ENCODE data around the gene CYTH4. TPM values are rescaled to one million over a fixed set of nuclear protein-coding genes. Genes with fewer than 3 reads are reported as not detected.

The CYTH4 gene
- total RNA-seq, 4 donors from 2014 or later: 3.8 to 12.2 (median 5.9) TPM

DNA sequence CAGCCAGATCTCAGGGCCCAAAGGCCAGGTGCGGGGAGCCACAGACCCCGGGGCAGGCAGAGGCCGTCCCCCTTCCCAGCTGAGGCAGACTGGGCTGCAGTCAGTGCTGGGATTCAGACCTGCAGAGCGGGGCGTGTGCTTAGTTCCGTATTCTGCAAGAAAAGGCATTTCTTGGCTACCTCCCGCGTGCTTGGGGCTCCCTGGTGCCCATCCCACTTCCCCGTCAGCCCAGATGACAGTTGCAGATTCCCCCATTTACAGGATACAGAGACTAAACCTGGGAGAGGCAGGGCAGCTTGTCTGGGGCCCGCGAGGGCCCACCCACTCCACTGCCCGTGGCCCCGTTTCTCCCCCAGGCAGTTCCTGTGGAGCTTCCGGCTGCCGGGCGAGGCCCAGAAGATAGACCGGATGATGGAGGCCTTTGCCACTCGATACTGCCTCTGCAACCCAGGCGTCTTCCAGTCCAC, 18.3 kb downstream of the CYTH4 start:
- Histone ChIP-seq H3K27ac (no peak overlapping the region), H3K4me1 (no peaks in the 10 kb centered on the region), H3K36me3 (no peaks in the 10 kb centered on the region), H3K27me3 (no peaks in the 10 kb centered on the region), H3K9me3 (no peaks in the 10 kb centered on the region), H3K4me3 (no peak overlapping the region)
- no peak for DNase-seq
- TF ChIP-seq POLR2A (IDR thresholded peaks at IDR 0.05): no peak
- TF ChIP-seq, protein P1, sequence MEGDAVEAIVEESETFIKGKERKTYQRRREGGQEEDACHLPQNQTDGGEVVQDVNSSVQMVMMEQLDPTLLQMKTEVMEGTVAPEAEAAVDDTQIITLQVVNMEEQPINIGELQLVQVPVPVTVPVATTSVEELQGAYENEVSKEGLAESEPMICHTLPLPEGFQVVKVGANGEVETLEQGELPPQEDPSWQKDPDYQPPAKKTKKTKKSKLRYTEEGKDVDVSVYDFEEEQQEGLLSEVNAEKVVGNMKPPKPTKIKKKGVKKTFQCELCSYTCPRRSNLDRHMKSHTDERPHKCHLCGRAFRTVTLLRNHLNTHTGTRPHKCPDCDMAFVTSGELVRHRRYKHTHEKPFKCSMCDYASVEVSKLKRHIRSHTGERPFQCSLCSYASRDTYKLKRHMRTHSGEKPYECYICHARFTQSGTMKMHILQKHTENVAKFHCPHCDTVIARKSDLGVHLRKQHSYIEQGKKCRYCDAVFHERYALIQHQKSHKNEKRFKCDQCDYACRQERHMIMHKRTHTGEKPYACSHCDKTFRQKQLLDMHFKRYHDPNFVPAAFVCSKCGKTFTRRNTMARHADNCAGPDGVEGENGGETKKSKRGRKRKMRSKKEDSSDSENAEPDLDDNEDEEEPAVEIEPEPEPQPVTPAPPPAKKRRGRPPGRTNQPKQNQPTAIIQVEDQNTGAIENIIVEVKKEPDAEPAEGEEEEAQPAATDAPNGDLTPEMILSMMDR (IDR thresholded peaks at IDR 0.05): no peak
- intact Hi-C loops (cut with DNase I; ENCODE audit: low total_unique reads): no loop called here

DNA sequence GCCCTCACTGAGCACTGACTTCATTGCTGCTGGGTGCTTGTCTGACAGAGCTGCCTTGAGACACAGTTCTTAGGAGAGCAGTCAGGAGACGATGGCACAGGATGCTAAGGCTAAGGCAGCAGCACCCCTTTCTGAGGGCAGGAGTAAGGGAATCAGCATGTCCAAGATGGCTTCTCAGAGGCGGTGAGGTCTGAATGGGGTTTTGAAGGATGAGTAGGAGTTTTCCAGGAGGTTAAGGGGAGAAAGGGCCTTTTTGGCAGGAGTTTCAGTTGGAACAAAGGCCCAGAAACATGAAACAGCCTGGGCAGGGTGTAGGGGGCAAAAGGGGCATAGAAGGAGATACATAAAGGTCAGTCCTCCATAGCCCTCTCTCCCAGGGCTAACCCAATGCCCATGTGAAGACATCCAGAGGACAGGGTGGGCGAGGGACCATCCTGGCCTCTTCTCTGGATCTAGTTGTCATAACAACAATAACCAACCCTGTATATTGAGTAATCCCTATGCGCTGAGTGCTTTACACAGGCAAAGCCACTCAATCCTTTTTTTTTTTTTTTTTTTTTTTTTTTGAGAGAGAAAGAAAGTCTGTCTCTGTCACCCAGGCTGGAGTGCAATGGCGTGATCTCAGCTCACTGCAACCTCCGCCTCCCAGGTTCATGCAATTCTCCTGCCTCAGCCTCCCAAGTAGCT, 19.0 kb downstream of the CYTH4 start:
- H3K36me3 ChIP-seq: no peaks in the 10 kb centered on the region
- H3K4me3 ChIP-seq: no peak overlapping the region
- H3K9me3 ChIP-seq: no peaks in the 10 kb centered on the region
- no peaks in the 10 kb centered on the region for H3K4me1 ChIP-seq
- intact Hi-C loops (cut with DNase I; ENCODE audit: low total_unique reads): no loop called here
- no peak for TF ChIP-seq POLR2A (IDR thresholded peaks at IDR 0.05)
- TF ChIP-seq, protein P1 (IDR thresholded peaks at IDR 0.05): no peak
- H3K27ac ChIP-seq: no peak overlapping the region
- DNase-seq: no peak
- H3K27me3 ChIP-seq: no peaks in the 10 kb centered on the region

DNA sequence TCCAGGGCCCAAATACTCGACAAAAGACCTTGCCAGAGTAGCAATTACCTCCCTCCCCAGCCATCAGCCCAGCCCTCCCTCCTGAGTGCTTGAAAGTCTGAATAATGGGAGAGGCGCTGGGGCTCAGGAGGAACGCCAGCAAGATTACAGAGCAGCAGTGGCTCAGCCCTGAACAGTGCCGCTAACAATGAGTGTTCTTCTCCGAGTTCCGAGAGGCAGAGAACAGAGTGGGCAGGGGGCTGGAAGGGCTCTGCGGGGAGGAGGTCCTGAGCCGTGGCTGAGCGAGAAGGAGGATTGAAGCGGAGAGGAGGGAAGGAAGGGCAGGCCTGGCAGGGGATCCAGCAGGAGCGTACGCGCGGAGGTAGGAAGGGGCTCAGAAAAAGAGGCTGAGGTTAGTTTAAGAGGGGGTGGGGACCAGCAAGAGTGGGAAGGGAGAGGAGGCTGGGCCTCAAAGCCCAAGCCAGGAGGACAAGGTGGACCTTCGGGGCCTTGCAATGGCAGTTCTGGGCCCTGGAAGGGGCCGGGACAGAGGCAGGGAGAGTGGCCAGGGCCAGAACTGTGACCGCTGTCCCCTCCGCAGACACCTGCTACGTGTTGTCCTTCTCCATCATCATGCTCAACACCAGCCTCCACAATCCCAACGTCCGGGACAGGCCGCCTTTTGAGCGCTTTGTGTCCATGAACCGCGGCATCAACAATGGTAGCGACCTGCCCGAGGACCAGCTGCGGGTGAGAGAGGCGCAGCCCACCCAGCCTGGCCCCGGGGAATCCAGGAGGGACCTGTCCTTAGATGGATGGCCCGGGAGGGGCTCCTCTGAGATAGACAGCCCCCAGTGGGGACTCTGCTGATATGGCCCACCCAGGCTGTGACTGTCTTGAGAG, 20.6 kb downstream of the CYTH4 start:
- H3K9me3 ChIP-seq: no peaks in the 10 kb centered on the region
- DNase-seq: no peak
- H3K4me1 ChIP-seq: peaks cover 0 to 8% of the 10 kb centered on the region in 2 donors
- no peaks in the 10 kb centered on the region for H3K36me3 ChIP-seq
- no peak for TF ChIP-seq POLR2A (IDR thresholded peaks at IDR 0.05)
- TF ChIP-seq, protein P1 (IDR thresholded peaks at IDR 0.05): no peak
- intact Hi-C loops (cut with DNase I; ENCODE audit: low total_unique reads): no loop called here
- no peak overlapping the region for H3K27ac ChIP-seq
- no peak overlapping the region for H3K4me3 ChIP-seq
- no peaks in the 10 kb centered on the region for H3K27me3 ChIP-seq

DNA sequence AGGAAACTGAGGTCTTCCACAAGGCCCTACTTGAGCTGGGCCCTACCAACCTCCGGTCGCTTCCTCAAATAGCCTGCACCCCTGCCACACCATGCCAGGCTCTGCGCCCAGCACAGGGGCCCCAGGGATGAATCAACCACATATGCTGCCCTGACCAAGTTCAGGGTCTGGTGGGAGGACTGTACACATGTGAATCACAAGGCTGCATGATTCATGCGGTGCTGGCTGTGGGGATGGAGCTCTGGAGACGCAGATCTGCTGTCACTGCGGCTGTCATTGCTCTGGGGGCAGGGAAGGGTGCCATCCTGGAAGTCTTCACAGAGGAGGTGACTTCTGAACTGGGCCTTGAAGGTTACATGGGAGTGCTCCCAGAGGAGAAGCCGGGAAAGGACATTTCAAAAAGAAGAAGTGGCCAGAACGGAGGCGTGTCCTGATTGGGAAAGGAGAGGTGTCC, 21.5 kb downstream of the CYTH4 start:
- intact Hi-C loops (cut with DNase I; ENCODE audit: low total_unique reads): no loop called here
- no peak overlapping the region for H3K4me3 ChIP-seq
- no peak for DNase-seq

More for the DNA sequence above, 21.5 kb downstream of the CYTH4 start:
- no peak for TF ChIP-seq POLR2A (IDR thresholded peaks at IDR 0.05)
- TF ChIP-seq, protein P1 (IDR thresholded peaks at IDR 0.05): no peak
- peaks cover 0 to 9% of the 10 kb centered on the region in 2 donors for H3K4me1 ChIP-seq
- H3K36me3 ChIP-seq: no peaks in the 10 kb centered on the region
- H3K27me3 ChIP-seq: no peaks in the 10 kb centered on the region
- H3K9me3 ChIP-seq: no peaks in the 10 kb centered on the region
- no peak overlapping the region for H3K27ac ChIP-seq

Measured in uterus (tissue), 4 donors.